HG02938 (cell line): Measurements from ENCODE around the gene NUMBL.

ENCODE experiments used
- ATAC-seq: cut with Tn5 transposase; IDR thresholded peaks from one replicate; pipeline ENCODE4 v1.9.1; 2021; ENCODE audit warnings: mild to moderate bottlenecking, moderate library complexity; ENCODE audit not compliant: unreplicated experiment

Gene NUMBL

DNA sequence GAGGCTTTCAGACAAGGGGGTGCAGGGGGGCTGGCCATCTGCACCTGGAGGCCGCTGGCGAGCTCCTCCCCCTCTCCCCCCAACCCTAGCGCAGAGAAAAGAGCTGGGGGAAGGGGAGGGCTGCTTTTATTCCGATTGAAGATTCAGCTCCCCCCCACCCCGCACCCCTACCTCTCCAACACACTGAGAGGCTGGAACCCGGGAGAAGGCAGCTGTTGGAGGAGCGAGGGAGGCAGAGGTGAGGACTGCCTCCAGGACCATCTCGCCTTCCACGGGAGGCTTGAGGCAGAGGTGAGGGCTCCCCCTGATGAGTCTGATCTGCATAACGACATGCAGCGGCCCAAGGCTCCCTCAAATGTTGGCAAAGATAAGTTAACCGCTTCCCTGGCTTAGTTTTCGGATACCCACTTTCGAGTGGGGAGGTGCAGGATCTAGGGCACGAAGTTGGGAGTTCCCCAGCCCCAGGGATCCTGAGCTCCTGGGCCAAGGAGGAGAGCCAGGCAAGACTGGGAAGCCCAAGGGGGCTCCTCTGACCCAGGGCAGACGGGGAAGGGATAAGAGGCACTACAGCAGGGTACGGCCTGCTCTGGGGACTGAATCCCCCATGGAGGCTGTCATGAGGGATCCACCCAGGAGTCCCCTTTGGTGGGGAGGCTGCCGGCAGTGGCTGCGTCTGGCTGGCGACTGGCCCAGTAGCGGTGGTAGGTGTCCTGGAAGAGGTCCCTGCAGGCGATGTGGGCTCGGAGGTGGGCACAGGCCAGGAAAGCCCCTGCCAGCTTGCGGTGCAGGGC, 1.2 kb upstream of the NUMBL start:
- no peak for ATAC-seq

GRCh38 chr19:40690693-40691420, 406 bp upstream of the NUMBL start:
- peak; percentile 62 for ATAC-seq

DNA sequence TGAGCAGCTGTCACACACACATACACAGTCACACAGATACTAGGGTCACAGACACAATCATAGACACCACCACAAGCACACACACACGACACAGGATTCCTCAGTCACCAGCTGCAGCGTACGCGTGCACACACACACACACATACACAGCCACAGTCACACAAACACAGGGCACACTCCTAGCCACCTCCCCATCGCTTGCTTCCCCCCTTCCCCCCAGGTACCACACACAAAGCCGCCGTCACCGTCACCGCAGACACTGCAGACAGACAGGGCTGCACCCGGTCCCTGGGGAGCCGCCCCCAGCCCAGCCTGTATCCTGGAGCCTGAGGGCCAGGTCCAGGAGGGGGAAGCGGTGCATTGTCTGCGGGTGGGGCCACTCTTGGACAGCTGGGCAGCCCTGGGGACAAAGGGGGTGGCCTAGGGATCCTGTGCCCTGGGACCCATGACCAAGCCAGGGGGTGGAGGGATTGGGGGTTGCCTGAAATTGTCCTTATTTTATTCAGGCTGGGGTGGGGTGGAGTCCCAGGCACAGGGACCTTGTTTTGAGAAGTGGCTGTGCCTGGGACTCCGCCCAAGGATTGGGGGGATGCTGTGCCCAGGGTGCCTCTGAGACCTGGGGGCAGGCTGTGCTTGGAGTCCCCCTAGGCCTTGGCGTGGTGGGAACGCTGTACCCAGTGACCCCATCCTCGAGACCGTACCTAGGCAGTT, 957 bp downstream of the NUMBL start:
- no peak for ATAC-seq

- no peak for ATAC-seq
These were observed 1.5 kb downstream of the NUMBL start for GRCh38 chr19:40688987-40689338.

DNA sequence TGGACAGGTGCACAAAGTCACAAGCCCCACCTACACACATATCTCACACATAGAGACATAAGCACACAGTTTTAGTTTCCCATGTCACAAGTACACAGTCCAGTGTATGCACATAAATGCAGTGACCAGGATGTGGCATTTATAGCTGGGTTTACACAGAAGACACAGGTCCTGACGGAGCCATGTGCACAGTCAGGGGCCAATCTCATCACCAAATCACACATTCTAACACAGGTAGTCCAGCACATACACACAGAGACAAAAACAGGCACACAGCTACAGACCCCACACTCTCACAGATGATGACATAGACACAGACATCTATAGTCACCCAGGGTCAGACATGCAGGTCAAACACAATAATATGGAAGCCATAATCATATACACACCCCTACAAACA, 2.1 kb downstream of the NUMBL start:
- no peak for ATAC-seq

- ATAC-seq = no peak
These were observed 2.9 kb downstream of the NUMBL start for GRCh38 chr19:40687525-40688016.

- no peak for ATAC-seq
These were observed 3.4 kb downstream of the NUMBL start for GRCh38 chr19:40686882-40687524.

- ATAC-seq = no peak
These were observed 4.9 kb downstream of the NUMBL start for GRCh38 chr19:40685563-40685962.

DNA sequence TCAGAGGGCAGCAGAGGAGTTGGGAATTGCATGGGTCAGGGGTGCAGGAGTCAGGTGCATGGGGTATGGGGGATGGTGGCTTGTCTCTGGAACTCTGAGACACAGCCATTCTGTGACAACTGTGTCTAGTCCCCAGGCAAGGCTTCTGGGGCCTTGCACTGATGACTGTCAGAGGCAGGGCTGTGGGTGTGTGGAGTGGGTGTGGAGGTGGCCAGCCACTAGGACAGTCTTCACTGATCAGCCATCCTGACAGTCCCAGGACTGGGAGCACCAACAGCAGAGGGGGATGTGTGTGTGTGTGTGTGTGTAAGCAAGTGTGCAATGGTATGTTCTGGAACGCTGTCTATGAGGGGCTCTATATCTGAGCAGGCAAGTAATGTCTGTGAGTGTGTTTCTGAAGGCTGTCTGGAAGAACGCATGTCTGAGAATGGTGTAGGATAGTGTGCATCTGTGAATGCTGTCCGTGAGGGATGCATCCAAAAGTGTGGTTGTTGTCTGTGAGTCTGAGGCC, 5.4 kb downstream of the NUMBL start:
- ATAC-seq = no peak

- no peak for ATAC-seq
These were observed 6.2 kb downstream of the NUMBL start for GRCh38 chr19:40684280-40684679.

GRCh38 chr19:40683437-40683836, 7.0 kb downstream of the NUMBL start:
- no peak for ATAC-seq

DNA sequence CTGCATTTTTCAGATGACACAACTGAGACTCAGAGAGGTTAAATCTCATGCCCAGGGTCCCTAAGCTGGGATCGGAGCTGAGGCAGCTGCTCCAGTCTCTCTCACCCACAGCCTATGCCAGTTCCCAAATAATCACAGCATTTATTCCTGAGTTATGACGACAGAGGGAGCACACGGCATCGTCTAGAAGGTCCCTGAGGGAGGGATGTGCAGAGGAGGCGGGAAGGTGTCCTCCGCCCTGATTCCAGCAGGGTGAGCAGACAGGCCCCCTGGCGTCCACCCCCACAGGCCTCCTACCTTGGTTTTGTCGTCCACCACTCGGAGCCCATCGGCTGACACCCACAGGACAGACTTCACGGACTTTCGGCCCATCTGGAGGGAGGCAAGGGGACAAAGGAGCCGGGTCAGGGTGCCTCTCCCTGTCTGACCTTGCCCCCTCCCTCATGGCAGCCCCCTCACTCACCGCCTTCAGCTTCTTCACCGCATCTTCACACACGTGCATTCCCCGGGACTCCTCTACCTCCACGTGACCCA, 8.0 kb downstream of the NUMBL start:
- no peak for ATAC-seq

DNA sequence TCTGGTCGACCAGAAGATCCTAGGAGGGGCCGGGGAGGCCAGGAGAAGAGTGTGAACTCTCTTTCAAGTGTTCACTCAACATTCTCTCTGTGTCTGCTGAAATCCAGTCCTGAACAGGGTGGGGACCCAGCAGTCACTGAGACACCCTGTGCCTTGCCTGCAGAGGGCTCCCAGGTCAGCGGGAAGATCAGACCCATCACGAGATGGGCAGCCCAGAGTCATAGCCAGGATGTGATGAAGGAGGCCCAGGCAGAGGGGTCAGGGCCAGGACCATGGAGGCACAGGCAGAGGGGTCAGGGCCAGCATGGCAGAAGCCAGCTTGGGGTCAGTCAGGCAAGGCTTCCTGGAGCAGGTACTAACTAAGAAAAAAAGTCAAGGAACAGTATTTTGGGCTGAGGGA, 9.4 kb downstream of the NUMBL start:
- ATAC-seq = no peak

DNA sequence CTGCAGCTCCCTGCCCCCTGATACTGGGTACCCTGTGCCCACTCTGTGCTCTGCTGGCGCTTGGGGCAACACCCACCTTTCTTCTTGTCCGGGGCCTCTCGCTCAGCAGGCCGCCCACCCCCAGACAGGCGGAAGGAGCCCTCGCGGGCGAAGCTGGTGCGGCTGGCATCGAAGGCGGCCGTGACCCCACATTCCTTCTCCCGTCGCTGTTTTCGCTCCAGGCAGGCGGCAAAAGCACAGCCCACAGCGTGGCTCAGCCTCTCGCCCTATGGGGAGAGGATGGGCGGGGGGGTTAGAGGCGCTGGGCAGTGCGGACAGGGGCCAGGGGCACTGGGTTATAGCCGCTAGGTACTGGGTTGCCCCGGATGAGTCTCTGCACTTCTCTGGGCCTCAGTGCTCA, 13.3 kb downstream of the NUMBL start:
- ATAC-seq = no peak

DNA sequence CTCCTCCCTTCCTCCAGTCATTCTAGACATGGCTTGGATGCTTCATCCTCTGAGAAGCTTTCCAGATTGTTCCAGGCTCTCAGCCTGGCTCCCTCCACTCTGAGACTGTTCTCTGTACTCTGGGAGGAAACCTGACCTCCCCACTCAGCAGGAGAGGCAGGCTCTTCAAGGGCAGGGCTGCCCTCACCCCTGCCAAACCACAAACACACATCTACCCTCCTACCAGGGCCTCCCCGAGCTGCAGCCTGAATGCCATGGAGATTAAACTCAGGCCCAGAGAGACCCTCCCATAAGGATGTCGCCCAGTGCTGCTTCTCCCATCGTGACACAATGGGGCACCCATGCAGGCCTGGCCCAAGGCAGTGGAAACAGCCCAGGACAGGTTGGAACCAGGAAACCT, 16.2 kb downstream of the NUMBL start:
- ATAC-seq = no peak

DNA sequence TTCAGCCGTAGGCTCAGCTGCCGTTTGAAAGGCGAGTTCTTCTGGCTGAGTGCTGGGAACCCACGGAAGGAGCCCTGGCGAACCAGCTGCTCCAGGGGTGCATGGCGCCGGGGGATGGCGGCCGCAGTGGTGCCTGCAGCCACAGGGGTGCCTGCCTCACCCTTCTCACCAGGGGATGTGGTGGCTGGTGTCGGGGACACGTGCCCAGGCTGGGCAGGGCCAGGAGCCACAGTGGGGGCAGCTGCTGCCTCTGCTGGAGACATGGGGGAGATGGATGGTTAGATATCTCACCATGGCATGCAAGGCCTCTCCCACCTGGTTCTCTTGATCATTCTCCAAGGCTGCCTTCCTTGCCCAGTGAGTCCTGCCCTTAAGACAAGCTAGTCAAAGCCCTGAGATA, 17.1 kb downstream of the NUMBL start:
- ATAC-seq = no peak

GRCh38 chr19:40672573-40673299, 17.7 kb downstream of the NUMBL start:
- no peak for ATAC-seq

GRCh38 chr19:40672038-40672437, 18.4 kb downstream of the NUMBL start:
- no peak for ATAC-seq

DNA sequence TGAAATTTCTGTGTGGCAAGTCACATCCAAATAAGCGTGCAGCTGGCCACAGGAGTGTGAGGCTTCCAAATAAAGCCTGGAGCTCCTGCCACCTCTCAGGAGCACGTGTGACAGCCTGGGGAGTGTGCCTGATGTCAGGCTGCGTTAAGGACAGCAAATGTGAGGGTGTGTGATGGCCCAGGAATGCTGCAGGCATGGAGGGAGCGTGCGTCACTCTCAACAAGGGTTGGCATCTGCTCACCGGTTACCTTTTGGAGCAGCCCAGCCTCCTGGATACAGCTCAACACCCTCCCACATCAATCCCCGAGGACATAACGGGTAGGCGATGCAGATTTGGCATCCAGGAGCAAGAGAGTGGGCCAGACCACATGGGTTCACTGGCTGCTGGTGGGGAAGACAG, 19.0 kb downstream of the NUMBL start:
- no peak for ATAC-seq

DNA sequence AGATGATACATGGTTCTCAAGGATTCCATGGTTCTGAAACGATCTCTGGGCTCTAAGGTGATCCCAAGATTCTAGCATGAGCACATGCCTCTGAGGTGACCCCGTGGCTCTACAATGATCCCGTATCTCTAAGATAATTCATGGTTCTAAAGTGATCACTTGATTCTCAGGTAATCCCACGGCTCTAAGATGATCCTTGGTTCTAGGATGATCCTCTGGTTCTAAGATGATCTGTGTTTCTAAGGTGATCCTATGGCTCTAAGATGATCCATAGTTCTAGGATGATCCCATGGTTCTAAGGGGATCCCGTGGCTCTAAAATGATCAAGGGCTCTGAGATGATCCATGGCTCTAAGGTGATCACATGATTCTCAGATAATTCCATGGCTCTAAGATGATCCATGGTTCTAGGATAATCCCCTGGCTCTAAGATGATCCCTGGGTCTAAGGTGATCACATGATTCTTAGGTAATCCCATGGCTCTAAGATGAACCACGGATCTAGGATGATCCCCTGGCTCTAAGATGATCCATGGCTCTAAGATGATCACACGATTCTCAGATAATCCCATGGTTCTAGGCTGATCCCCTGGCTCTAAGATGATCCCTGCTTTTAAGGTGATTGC, 21.3 kb downstream of the NUMBL start:
- no peak for ATAC-seq
